Midbrain (tissue), 1 donor: Measurements from ENCODE around the gene TACC3.
"Not testable (repeated sequence)": the region's sequence is repeated elsewhere in the genome, so short reads cannot be mapped to it uniquely, and the experiment has no call there.

ENCODE experiments used
- DNase-seq: peaks from one replicate; lab custom pipeline; 2025; lab: John Stamatoyannopoulos, UW

The TACC3 gene

DNA sequence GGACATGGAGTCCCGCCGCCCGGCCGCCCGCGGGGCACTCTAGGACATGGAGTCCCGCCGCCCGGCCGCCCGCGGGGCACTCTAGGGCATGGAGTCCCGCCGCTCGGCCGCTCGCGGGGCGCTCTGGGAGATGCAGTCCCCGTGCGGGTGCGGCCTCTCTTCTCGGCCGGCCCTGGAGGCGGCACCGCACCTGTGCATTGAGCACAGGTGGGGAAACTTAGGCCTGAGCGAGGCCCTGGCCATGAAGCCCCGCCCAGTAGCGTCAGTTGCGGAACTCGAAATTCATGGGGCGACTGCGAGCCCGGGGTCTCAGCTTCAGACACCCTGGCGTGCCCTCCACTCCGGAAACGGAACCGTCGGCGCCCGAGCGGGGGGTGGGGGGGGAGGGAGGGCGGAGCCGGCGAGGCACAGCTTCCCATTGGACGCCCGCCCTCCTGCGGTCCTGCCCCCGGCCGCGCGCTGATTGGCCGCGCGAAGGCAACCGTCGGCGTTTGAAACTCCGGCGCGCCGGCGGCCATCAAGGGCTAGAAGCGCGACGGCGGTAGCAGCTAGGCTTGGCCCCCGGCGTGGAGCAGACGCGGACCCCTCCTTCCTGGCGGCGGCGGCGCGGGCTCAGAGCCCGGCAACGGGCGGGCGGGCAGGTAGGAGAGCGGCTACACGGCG, at the start of gene TACC3, which contains the start of gene TMEM129:
Gene TACC3, plus strand, starts transcription at position 519 of the 663 bp plus-strand sequence. CDS start 1,901 bp downstream, outside the sequence.
Gene TMEM129, minus strand, starts transcription at position 321 of the 663 bp plus-strand sequence. CDS start 486 bp downstream, outside the sequence.
- DNase-seq, result peak; percentile 92

DNA sequence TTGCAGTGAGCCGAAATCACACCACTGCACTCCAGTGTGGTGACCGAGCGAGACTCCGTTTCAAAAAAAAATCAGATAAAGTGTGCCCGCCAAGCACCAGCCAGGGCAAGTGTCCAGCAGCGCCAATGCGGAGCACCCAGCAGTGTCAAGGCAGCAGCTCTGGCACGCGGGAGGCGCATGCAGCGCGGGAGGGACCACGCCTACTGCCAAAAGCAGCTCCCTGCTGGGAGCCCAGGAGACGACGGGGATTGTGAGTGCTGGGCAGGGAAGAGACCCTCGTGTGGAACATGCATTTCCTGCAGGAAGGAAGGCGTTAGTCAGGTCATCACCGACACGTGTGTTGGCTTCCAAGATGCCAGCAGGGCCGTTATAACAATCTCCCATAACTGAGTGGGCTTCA, 47.6 kb upstream of the TACC3 start:
- no peak for DNase-seq

DNA sequence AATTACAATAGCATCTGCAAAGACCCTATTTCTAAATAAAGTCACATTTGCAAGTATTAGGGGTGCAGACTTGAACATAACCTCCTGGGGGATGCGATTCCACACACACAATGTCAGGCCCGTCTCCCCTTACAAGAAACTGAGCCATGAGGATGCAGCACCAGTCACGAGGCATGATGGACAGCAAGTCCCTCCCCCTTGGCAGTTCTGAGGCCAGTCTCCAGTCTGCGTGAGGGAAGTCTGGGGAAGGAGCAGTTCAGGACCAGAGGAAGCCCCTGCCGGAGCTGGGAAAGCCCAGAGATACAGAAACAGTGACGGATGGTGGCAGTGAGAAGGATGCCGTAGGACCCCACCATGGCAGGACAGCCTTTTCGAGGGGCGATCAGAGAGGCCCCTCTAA, 46.6 kb upstream of the TACC3 start:
- DNase-seq, result peak; percentile 44

DNA sequence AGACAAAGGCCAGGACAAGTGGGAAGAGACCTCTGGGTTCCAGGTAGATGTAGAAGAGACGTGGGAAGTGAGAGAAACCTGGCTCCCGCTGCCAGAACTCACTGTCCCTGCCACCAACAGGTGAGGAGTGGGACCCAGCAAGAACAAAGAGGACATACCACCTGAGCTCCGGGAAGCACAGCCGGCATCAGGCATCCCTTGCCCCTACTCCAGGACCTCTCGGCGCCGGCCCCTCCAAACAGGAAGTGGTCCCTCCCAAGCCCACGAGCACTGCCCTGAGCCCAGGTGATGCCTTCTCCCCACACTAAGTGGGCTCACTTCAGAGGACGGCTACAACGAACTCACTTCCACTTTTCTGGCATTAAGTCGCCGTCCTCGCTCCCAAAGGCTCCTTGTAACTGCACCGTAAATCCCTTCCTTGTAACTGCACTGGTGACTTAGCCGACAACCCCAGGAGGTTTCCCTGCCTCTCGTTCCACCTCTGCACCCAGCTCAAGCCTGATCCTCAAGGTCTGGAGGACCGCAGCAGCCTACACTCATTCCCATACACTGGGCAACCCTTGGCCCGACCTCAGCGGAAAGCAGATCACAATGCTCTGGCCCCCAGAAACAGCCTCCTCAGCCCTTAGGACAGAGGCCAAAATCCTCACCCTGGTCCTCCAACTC, 46.1 kb upstream of the TACC3 start:
- no peak for DNase-seq

DNA sequence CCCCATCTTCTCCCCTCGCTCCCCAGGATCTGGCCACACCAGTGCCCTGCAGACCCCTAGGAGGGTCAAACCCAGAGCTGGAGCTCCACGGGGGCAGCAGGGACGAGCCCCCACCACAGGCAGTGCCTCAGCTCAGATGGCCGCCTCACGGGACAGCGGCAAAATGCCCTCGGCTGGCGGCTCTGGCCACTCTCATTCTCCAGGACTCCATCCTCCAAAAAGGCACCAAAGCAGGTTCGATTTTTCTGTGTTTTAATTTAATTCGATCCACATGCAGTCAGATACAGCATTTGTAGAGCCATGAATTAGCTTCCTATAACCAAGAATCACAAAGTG, 45.6 kb upstream of the TACC3 start:
- no peak for DNase-seq

DNA sequence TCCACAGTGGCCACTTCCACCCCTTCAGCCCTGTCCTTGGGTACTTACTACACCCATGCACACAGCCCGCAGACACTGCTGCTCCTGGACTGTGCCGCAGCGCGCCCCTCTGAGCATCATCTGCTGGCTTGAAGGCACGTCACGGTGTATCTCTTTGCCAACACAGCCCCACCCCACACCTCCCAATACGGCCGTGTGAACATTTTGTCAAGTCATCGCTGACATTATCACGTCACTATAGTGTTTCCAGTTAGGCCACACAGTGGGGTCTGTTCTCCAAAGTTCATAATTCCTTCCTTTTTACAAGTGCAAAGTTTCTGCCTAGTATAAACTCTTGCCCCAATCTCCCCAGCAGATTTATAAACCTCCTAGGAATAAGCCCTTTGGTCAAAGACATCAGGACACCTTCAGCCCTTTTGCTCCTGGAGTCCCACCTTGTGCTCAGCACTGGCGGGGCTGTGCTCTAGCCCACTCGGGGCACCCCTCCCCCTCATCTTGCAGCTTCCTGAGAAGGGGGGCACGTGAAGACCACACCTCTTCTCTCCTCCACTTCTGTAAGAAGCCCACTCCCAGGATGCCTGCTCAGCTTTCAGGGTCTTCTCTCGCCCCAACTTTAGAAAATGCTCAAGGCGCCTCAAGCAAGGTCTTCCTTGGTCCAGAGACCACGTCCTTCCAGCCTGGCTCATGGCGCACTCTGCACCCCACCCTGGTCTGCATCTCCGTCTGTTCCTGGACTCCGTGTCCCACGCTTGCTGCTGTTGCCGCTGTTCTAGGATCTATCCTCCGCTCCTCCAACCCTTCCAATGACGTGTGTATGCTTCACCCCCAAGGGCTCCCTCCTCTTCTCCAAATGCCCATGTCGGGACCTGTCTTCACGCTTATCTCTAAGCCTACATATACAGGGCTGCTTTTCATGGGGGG, 44.5 kb upstream of the TACC3 start:
- DNase-seq, result no peak

DNA sequence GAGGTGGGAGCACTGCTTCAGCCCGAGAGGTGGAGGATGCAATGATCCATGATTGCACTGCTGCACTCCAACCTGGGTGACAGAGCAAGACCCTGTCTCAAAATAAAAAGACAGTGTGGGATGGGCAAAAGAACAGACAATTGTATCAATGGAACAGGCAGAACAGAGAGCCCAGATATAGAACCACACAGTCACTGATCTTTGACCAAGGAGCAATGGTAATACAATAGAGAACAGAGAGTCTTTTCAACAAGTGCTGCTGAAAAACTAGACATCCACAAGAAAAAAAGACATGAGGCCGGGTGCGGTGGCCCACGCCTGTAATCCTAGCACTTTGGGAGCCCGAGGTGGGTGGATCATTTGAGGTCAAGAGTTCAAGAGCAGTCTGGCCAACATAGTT, 43.1 kb upstream of the TACC3 start:
- DNase-seq, result no peak

DNA sequence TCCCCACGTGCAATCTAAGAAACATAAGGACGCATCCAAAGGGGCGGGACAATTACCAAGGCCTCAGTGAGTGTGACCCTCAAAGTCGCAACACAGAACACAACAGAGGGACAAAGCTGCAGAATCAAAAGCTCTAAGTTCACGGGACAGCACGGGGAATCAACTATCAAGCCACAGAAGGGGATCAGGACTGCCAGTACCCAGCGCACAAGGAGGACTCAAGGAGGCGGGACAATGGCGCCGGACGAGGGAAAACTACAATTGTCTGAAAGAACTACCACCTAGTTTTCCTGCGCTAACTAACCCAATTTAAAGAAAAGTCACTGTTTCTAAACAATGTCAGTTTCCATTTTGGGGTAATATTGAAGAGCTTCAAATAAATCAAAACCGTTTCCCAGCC, 38.5 kb upstream of the TACC3 start:
- DNase-seq, result no peak

DNA sequence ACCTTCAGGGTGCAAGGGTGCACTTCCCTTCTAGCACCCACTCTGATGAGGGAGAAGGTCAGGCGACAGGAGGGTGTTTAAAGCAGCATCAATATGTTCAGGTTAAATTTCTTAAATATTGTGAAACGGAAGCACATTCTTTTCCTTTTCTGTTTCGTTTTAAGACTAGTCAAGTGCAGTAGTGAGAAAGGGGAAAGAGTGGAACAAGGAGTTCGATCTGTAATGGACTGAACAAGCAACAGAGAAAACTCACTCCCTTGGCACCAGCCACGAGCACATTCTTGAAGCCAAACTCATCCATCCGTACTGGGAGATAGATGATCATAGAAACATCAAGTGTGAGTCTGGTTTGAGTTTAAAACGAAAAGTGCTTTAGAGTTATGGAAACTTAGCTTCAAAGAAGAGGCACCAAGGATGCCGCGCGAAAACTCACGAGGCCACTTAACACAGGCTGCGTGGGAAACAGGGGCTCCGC, 38.0 kb upstream of the TACC3 start:
- no peak for DNase-seq

DNA sequence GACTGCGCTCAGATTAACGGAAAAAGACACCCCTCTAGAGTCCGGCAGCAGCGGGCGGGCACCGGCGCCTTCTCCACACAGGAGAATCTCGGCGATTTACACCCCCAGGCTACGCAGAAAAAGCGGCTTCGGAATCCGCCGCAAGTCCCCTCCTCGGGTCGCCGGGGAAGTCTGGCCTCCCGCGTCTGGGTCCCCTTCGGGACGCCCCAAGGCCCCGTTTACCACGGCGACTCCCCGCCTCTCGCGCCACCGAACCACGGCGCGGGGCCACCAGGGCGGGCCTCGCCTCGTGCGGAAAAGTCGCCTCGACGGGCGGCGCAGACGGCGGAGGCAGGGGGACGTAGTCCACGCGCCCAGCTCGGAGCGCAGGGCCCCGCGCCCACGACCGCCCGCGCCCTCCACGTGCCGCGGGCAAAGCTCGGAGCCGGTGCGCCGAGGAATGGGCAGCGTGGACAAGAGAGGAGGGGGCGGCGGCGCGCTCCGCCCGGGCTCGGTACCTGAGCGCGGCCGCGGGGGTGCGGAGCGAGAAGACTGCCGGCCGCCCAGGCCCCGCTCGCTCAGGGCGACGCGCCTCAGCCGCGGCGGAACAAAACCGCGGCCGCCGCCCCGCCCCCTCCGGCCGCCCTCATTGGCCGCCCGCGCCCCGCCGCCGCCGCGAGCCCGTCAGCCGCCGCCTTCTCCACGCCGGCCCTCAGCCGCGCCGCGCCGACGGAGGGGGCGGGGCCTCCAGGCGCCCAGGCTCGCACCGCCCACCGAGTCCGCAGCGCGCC, 37.4 kb upstream of the TACC3 start, which contains the start of gene FAM53A:
Gene FAM53A, minus strand, starts transcription at position 578 of the 770 bp plus-strand sequence. CDS start 15,572 bp downstream, outside the sequence.
- peak; percentile 82 for DNase-seq

DNA sequence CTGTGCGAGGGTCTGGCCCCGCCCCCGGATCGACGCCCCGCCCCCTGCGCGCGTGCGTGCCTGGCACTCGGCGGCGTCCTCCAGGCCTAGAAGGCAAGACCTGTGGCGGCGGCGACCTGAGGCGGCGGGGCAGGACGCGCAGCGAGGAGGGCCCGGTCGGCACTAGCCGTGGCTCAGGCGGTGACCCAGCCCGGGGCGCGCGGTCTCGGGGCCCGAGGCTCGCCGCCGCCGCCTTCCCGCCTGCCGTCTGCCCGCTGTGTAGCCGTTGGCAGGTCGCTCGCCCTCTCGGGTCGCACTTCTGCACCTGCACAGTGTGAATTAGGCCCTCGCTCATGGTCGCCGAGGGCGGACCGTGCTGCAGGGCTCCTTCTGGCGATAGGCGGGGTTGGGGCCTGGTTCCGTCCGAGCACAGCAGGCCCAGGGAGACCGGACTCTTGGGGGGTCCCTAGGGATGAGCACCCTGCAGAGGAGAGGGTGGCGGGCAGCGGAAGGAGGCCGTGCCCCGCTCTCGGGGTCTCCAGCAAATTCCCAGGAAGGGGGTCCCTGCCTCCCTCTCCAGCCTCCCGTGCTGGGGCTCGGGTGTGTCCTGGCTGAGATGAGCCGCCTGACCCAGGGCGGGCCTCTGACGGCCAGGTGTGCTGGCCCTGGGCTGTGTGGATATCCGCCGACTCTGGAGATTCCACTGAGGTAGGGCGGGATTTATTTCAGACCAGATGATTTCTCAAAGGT, 36.7 kb upstream of the TACC3 start:
- DNase-seq, result no peak

DNA sequence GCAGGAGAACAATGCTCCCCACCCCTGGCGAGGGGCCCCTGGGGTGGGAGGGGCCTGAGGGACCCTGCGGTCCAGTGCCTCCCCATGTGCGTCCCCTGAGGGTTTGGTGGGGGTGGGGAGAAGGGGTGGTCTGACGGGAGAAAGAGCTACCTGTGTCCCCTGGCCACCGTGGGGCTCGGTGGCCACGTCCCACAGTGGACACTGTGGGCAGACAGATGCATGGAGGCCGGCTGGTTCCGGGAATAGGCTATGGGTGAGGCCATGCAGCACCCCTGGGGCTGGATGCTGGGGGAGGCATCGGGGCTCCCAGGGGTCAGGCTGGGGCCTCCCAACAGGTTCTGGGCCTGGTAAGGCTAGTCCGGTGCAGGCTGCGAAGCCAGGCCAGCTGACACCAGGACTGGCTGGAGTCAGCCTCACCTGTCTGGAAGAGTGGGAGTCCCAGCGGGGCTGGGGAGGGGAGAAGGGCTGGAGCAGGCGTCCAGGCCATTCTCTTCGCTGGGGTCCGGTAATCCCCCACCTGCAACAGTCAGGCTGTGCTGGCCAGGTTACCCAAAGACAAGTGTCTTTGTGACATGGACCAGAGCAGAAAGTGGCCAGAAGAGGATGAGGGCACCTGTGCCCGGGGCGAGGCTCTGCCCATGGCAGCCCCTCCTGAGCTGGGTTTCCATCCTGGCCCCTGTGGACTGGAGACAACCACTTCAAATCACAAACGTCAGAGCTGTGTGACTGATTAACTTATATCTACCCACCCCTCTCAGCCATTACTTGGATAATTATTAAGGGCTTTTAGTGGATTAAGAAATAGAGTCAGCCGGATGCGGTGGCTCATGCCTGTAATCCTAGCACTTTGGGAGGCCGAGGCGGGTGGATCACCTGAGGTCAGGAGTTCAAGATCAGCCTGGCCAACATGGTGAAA, 35.8 kb upstream of the TACC3 start:
- no peak for DNase-seq

DNA sequence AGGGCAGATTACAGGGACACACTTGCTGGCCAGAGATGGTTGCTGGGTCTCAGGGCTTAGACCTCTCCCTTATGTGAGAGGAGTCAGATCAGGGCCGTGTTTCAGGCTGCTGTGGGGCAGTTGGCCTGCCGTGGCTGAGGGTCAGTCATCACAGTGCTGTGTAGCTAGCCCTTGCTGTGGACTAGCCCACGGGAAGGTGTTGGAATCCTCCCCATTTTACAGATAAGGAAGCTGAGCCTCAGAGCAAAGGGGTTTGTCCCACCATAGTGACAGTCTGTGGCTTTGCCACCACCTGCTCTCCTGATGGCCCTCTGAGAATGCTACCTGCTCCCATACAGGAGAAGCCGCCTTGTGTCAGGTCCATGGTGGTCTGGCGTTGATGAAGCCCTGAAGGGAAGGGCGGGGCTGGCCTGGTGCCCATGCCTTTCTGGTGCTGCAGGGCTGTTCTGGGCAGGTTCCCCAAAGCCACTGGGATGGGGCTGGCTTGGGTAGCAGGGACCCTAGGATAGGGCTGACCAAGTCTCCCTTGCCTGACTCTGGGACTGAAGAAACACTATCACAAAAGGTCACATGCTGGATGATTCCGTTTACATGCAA, 34.8 kb upstream of the TACC3 start:
- no peak for DNase-seq

DNA sequence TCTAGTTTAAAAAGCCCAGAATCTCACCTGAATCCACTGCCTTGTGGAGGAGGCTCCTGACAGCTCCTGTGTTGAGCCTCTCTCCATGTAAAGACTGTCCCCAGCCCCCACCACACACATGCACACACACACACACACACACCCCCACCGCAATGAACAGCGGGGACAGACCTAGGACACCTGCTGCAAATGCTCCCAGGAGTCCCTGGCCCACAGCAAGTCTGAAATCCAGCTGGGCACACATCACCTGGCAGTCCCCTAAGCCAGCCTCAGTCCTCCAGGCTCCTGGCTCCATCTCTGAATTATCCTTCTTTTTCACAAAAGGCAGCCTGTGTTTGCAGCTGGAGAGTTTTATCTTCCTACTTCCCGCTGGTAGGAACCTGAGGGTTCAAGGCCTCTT, 30.6 kb upstream of the TACC3 start:
- no peak for DNase-seq

DNA sequence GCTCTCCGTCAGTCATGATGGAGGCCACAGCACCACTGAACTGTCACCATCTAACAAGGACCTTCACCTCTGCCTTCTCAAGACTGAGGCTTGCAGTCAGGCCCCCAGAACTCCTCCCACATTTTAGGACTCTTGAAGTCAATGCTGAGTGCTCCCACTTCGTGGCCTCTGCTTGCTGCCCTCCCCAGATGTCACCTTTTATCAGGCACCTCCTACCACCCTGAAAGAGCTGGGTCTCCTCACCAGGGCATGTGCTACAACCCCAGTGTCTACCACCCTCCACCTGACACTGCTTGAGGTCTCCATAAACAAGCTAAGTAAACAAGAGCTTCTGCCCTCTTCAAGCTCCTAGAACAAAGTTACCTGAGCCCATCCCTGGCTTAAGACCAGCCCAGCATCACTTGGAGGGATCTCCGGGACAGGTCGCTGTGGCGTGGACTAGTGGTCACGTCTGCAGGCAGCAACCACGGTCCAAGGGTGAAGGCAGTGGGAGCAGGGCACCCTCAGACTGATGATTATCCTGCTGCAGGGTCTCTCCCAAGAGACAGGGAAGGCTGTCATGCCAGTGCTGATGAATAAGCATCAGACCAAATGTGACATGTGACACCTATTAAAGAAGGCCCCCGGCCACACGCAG, 29.5 kb upstream of the TACC3 start:
- no peak for DNase-seq

DNA sequence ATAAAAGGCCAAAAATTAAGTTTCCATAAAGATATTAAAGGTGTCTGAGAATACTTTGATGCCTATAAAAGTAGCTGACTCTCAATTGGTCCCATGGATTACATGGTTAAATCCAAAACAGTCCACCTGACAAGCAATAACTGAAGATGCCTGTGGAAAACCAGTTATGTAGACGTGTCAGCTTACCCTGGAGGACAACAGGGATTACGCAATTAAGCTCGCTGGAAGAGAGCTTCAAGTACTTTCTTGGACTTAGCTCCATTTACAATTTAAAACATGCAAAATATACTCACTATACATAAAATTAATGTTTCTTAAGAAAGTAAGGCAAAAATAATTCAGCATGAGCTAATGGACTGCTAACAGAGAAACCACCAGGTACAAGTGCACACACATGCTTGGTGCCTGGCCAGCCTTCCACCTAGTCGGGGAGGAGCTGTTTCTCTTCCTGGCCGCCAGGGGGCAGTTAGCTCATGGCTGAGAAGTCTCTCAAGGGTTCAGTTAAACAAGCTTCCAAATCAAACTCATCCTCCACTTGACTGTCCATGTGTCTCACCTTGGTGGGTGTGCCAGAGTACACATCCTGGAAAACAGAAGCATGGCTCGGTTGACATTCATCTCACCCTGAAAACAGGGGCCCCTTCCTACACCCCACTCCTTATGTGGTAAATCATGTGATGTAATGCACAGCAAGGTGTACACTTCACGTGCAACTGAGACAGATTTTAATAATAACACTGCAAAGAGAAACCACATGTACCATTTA, 28.0 kb upstream of the TACC3 start:
- peak; percentile 57 for DNase-seq

DNA sequence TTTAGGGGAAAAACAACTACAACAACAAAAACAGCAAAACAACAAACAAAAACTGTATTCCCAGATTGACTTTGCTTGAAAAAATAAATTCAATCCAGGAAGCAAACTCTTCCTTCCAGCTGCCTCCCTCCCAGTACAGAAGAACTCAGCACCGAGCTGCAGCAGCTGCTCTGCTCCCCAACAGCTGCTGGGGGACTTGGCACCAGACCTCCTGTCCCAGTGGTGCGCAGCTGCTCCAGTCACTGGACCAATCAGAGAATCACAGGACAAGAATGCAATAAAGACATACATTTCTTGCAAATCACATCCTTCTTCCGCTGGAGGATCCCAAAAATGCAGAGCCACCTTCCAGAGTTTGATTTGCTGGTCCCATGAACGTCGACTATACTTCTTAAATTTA, 25.4 kb upstream of the TACC3 start:
- peak; percentile 8 for DNase-seq

DNA sequence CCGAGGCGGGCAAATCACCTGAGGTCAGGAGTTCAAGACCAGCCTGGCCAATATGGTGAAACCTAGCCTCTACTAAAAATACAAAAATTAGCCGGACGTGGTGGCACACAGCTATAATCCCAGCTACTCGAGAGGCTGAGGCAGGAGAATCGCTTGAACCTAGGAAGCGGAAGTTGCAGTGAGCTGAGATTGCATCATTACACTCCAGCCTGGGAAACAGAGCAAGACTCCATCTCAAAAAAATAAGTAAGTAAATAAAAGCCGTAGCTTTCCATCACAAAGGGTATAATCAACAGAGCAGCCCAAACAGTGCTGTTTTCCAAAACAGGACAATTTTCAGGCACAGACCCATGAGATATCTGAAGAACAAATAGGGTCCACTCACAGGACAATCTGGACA, 19.6 kb upstream of the TACC3 start:
- DNase-seq, result not testable (repeated sequence)
